ENCODE results near the gene GKN2.

The GKN2 gene

DNA sequence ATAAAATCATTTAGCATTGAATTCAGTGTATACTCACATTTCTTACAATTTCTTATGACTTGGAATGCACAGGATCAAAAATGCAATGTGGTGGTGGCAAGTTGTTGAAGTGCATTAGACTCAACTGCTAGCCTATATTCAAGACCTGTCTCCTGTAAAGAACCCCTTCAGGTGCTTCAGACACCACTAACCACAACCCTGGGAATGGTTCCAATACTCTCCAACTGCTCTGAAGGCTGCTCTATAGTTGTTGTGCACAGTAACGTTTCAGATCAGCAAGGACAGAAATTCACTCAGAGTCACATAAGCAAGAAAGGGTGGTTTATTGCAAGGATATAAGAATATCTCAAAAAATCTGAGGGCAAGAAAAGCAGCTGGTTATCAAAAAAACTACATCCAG is 28.3 kb upstream of the GKN2 start:
- no peaks in the 10 kb centered on the region for H3K4me1 ChIP-seq (ENCODE audit: control insufficient read depth in 5 of 5, insufficient read depth in 5 of 5, low read length in 5 of 5)
- H3K9ac ChIP-seq (ENCODE audit: low read length in 5 of 5) = no peak overlapping the region
- H3K27me3 ChIP-seq (ENCODE audit: control insufficient read depth in 5 of 5, insufficient read depth in 4 of 5, low read length in 5 of 5) = no peaks in the 10 kb centered on the region
- no peak overlapping the region for H3K27ac ChIP-seq (ENCODE audit: low read depth, low read length)
- H3K4me3 ChIP-seq (ENCODE audit: low read depth in 1 of 5, low read length in 5 of 5) = no peak overlapping the region
- H3K36me3 ChIP-seq (ENCODE audit: control insufficient read depth in 5 of 5, insufficient read depth in 5 of 5, low read length in 5 of 5) = no peaks in the 10 kb centered on the region
- no peaks in the 10 kb centered on the region for H3K9me3 ChIP-seq (ENCODE audit: control insufficient read depth in 5 of 5, low read length in 5 of 5)

DNA sequence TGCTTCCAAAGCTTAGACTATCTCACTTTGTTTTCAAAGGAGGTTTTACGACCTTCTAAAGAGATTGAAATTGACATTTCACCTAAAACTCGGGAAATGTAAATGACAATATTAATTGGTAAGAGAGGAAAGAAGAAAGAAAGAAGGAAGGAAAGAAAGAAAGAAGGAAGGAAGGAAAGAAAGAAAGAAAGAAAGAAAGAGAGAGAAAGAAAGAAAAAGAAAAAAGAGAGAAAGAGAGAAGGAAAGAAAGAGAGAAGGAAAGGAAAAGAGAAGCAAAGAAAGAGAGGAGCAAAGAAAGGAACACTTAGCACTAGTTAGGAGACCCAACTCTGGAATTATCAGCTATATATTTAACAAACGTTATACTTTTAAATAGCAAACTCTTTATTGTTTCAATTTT is 25.4 kb upstream of the GKN2 start:
- no peaks in the 10 kb centered on the region for H3K27me3 ChIP-seq (ENCODE audit: control insufficient read depth in 5 of 5, insufficient read depth in 4 of 5, low read length in 5 of 5)
- H3K9ac ChIP-seq (ENCODE audit: low read length in 5 of 5) = no peak overlapping the region
- H3K4me3 ChIP-seq (ENCODE audit: low read depth in 1 of 5, low read length in 5 of 5) = no peak overlapping the region
- H3K27ac ChIP-seq (ENCODE audit: low read depth, low read length) = no peak overlapping the region
- no peaks in the 10 kb centered on the region for H3K4me1 ChIP-seq (ENCODE audit: control insufficient read depth in 5 of 5, insufficient read depth in 5 of 5, low read length in 5 of 5)
- H3K9me3 ChIP-seq (ENCODE audit: control insufficient read depth in 5 of 5, low read length in 5 of 5) = no peaks in the 10 kb centered on the region
- no peaks in the 10 kb centered on the region for H3K36me3 ChIP-seq (ENCODE audit: control insufficient read depth in 5 of 5, insufficient read depth in 5 of 5, low read length in 5 of 5)

DNA sequence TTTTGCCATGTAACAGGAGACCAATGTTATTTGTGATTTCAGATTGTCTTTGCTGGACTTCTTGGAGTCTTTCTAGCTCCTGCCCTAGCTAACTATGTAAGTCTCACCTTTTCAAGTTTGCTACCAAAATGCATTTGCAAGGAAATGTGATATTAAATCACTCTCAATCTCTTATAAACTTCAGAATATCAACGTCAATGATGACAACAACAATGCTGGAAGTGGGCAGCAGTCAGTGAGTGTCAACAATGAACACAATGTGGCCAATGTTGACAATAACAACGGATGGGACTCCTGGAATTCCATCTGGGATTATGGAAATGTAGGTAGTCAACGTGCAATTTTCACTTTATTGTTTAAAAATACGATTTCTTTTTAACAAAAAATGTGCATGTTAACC is 24.8 kb upstream of the GKN2 start:
- H3K36me3 ChIP-seq (ENCODE audit: control insufficient read depth in 5 of 5, insufficient read depth in 5 of 5, low read length in 5 of 5) = no peaks in the 10 kb centered on the region
- H3K4me3 ChIP-seq (ENCODE audit: low read depth in 1 of 5, low read length in 5 of 5) = no peak overlapping the region
- H3K27me3 ChIP-seq (ENCODE audit: control insufficient read depth in 5 of 5, insufficient read depth in 4 of 5, low read length in 5 of 5) = no peaks in the 10 kb centered on the region
- no peak overlapping the region for H3K9ac ChIP-seq (ENCODE audit: low read length in 5 of 5)
- H3K4me1 ChIP-seq (ENCODE audit: control insufficient read depth in 5 of 5, insufficient read depth in 5 of 5, low read length in 5 of 5) = no peaks in the 10 kb centered on the region
- H3K9me3 ChIP-seq (ENCODE audit: control insufficient read depth in 5 of 5, low read length in 5 of 5) = no peaks in the 10 kb centered on the region
- no peak overlapping the region for H3K27ac ChIP-seq (ENCODE audit: low read depth, low read length)

DNA sequence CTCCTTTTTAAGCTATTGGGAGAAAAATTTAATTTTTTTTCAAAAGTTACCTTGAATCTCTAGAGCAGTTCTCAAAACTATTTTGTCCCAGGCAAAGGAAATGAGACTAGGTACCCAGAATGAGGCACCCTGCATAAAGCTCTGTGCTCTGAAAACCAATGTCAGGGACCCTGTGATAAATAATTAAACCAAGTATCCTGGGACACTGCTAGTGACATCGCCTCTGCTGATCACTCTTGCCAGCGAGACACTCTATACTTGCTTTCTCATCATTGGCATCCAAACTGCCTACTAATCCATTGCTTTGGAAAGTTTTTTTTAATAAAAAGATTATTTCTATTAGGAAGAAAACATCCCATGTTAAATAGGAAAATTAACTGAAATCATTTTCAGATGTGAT is 23.2 kb upstream of the GKN2 start:
- H3K27me3 ChIP-seq (ENCODE audit: control insufficient read depth in 5 of 5, insufficient read depth in 4 of 5, low read length in 5 of 5) = no peaks in the 10 kb centered on the region
- no peak overlapping the region for H3K9ac ChIP-seq (ENCODE audit: low read length in 5 of 5)
- no peaks in the 10 kb centered on the region for H3K4me1 ChIP-seq (ENCODE audit: control insufficient read depth in 5 of 5, insufficient read depth in 5 of 5, low read length in 5 of 5)
- H3K27ac ChIP-seq (ENCODE audit: low read depth, low read length) = no peak overlapping the region
- H3K4me3 ChIP-seq (ENCODE audit: low read depth in 1 of 5, low read length in 5 of 5) = no peak overlapping the region
- H3K9me3 ChIP-seq (ENCODE audit: control insufficient read depth in 5 of 5, low read length in 5 of 5) = no peaks in the 10 kb centered on the region
- H3K36me3 ChIP-seq (ENCODE audit: control insufficient read depth in 5 of 5, insufficient read depth in 5 of 5, low read length in 5 of 5) = no peaks in the 10 kb centered on the region

DNA sequence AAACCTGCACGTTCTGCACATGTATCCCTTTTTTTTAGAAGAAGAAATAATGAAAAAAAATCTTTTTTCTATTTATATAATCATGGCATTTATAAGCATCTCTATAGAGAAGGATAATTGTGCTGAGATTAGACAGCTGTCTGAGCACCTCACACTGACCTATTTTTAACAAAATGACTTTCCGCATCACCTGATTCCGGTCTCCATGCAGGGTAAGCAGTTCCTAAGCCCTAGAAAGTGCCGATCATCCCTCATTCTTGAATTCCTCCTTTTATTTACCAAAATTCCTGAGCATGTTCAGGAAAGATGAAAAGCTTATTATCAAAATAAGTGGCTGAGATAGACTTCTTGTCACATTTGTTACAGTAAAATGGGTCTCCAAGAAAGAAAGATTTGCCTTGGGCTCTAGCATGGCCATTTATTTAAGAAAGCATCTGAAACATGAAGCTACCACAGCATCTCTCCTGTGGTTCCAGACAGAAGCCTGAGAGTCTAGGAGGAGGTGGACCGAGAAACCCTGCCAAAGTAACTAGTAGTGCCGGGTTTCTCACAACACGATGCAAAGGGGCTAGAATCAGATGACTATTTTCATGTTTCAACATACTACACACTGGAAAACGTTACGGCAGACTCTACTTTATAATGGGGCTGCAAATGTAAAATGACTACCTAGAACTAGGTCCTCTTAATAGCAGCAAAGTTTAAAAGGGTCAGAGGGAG is 22.4 kb upstream of the GKN2 start:
- no peak overlapping the region for H3K4me3 ChIP-seq (ENCODE audit: low read depth in 1 of 5, low read length in 5 of 5)
- no peaks in the 10 kb centered on the region for H3K9me3 ChIP-seq (ENCODE audit: control insufficient read depth in 5 of 5, low read length in 5 of 5)
- H3K27ac ChIP-seq (ENCODE audit: low read depth, low read length) = no peak overlapping the region
- no peaks in the 10 kb centered on the region for H3K36me3 ChIP-seq (ENCODE audit: control insufficient read depth in 5 of 5, insufficient read depth in 5 of 5, low read length in 5 of 5)
- no peaks in the 10 kb centered on the region for H3K4me1 ChIP-seq (ENCODE audit: control insufficient read depth in 5 of 5, insufficient read depth in 5 of 5, low read length in 5 of 5)
- no peak overlapping the region for H3K9ac ChIP-seq (ENCODE audit: low read length in 5 of 5)
- H3K27me3 ChIP-seq (ENCODE audit: control insufficient read depth in 5 of 5, insufficient read depth in 4 of 5, low read length in 5 of 5) = no peaks in the 10 kb centered on the region

DNA sequence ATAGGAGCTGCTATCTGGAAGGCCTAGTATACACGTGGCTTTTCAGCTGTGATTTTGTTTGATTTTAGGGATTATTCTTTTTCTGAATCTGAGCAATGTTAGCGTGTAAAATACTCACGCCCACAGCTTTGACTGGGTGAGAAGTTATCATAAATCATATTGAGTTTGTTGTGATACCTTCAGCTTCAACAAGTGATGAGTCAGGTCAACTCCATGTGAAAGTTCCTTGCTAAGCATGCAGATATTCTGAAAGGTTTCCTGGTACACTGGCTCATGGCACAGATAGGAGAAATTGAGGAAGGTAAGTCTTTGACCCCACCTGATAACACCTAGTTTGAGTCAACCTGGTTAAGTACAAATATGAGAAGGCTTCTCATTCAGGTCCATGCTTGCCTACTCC is 21.6 kb upstream of the GKN2 start, which contains the start of gene GKN1:
Gene GKN1, plus strand, starts transcription at position 386 of the 400 bp plus-strand sequence. CDS start 42 bp downstream, outside the sequence.
- Histone ChIP-seq H3K4me3 (ENCODE audit: low read depth in 1 of 5, low read length in 5 of 5) (no peak within 1 kb of the TSS), H3K27me3 (ENCODE audit: control insufficient read depth in 5 of 5, insufficient read depth in 4 of 5, low read length in 5 of 5) (no peaks in the 10 kb centered on the region), H3K27ac (ENCODE audit: low read depth, low read length) (no peak within 1 kb of the TSS), H3K4me1 (ENCODE audit: control insufficient read depth in 5 of 5, insufficient read depth in 5 of 5, low read length in 5 of 5) (no peaks in the 10 kb centered on the region), H3K9me3 (ENCODE audit: control insufficient read depth in 5 of 5, low read length in 5 of 5) (no peaks in the 10 kb centered on the region), H3K36me3 (ENCODE audit: control insufficient read depth in 5 of 5, insufficient read depth in 5 of 5, low read length in 5 of 5) (no peaks in the 10 kb centered on the region), H3K9ac (ENCODE audit: low read length in 5 of 5) (no peak within 1 kb of the TSS)

DNA sequence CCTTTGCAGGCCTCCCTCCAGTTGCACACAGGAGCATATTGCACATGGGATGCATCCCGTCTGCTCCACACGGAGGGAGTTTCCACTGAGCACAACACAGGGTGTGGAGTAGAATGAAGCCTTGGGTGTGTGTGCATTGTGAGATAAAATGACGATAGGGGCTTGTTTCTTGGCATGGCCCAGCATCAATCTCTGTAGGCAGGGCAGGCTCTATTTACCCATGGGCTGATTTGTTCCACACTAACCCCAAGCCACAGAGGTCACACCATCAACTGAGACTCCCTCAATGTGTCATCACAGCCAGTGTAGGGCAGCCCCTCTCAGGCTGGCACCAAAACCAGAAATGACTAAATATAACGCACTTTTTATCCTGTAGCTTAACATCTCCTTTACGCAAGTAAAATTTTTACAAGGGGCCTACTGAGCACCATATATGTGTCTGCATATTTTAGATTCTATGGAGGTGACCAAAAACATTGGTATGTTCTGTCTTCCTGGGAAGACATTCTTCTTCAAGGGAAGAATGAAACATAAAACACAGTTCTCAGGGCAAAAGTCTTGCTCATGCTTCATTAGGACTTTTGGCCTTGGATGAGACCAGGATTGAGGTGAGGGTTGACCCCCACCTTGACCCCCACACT is 19.0 kb upstream of the GKN2 start:
- no peaks in the 10 kb centered on the region for H3K9me3 ChIP-seq (ENCODE audit: control insufficient read depth in 5 of 5, low read length in 5 of 5)
- H3K36me3 ChIP-seq (ENCODE audit: control insufficient read depth in 5 of 5, insufficient read depth in 5 of 5, low read length in 5 of 5) = no peaks in the 10 kb centered on the region
- H3K4me3 ChIP-seq (ENCODE audit: low read depth in 1 of 5, low read length in 5 of 5) = no peak overlapping the region
- H3K4me1 ChIP-seq (ENCODE audit: control insufficient read depth in 5 of 5, insufficient read depth in 5 of 5, low read length in 5 of 5) = no peaks in the 10 kb centered on the region
- H3K9ac ChIP-seq (ENCODE audit: low read length in 5 of 5) = no peak overlapping the region
- H3K27me3 ChIP-seq (ENCODE audit: control insufficient read depth in 5 of 5, insufficient read depth in 4 of 5, low read length in 5 of 5) = no peaks in the 10 kb centered on the region
- no peak overlapping the region for H3K27ac ChIP-seq (ENCODE audit: low read depth, low read length)

DNA sequence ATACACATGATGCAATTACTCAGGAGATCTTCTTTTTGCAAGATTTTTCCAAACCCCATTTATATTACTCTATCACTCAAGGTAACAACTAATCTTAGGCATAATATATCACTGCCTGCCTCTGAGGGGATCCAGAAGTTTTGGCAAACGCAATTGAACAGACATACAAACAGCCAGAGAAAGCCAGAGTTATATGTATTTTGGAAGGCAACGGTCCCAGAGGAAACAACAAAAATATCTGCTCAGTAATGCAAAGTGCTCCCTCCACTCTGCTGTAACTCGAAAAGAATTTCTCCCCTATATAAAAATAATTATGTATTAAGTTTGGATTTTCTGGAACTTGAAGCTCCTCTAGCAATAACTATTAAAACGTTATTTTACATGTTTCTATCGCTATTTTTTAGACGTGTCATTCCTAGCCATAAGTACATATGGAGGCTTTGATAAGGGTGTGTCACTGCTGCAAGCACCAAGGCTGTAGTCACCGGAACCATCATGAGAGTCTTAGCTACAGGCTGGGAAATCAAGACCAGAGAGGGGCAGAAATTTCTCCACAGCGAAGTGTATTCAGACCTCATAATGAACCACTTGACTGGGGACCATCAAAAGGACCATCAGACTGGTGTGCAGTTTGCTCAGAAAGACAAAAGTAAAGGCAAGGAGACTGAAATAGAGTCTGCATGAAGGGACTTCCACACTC is 18.0 kb upstream of the GKN2 start:
- no peaks in the 10 kb centered on the region for H3K4me1 ChIP-seq (ENCODE audit: control insufficient read depth in 5 of 5, insufficient read depth in 5 of 5, low read length in 5 of 5)

DNA sequence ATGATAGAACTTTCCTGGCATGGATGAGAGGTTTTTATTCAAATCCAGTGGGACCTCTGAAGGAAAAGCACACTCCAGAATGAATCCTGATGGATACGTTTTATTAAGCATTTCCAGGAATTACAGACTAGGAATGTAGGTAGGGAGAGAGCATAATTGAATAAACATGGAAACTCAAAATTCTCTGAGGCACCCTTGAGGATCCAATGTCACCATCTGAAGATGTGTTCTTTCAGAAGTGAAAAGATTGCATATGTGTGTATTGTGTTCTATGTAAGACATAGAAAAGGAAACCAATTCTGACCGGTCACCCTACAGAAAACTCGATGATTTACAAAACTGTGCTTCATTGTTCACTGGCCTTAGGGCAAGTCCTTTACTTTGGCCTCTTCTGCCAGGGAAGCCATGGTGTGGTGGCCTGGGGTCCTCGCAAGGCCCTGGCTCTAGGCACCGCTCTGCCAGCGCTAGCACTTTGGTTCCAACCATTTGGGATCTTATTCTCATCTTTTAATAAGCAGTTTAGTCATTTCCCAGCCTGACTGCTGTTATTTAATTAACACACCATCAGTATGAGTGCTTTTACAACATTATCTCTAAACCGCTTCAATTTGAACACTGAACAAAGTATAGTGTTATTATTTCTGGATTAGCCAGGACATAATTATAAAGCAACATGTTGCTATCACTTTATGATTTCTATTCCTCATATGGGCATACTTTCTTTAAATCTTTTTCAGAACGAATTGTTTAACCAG is 17.2 kb upstream of the GKN2 start:
- H3K9me3 ChIP-seq (ENCODE audit: control insufficient read depth in 5 of 5, low read length in 5 of 5) = no peaks in the 10 kb centered on the region
- H3K27me3 ChIP-seq (ENCODE audit: control insufficient read depth in 5 of 5, insufficient read depth in 4 of 5, low read length in 5 of 5) = no peaks in the 10 kb centered on the region
- H3K9ac ChIP-seq (ENCODE audit: low read length in 5 of 5) = no peak overlapping the region
- no peak overlapping the region for H3K4me3 ChIP-seq (ENCODE audit: low read depth in 1 of 5, low read length in 5 of 5)
- no peak overlapping the region for H3K27ac ChIP-seq (ENCODE audit: low read depth, low read length)
- H3K36me3 ChIP-seq (ENCODE audit: control insufficient read depth in 5 of 5, insufficient read depth in 5 of 5, low read length in 5 of 5) = no peaks in the 10 kb centered on the region
- H3K4me1 ChIP-seq (ENCODE audit: control insufficient read depth in 5 of 5, insufficient read depth in 5 of 5, low read length in 5 of 5) = no peaks in the 10 kb centered on the region

More for the DNA sequence above, 18.0 kb upstream of the GKN2 start:
- Histone ChIP-seq H3K27ac (ENCODE audit: low read depth, low read length) (no peak overlapping the region), H3K9me3 (ENCODE audit: control insufficient read depth in 5 of 5, low read length in 5 of 5) (no peaks in the 10 kb centered on the region), H3K36me3 (ENCODE audit: control insufficient read depth in 5 of 5, insufficient read depth in 5 of 5, low read length in 5 of 5) (no peaks in the 10 kb centered on the region), H3K4me3 (ENCODE audit: low read depth in 1 of 5, low read length in 5 of 5) (no peak overlapping the region), H3K27me3 (ENCODE audit: control insufficient read depth in 5 of 5, insufficient read depth in 4 of 5, low read length in 5 of 5) (no peaks in the 10 kb centered on the region), H3K9ac (ENCODE audit: low read length in 5 of 5) (no peak overlapping the region)

DNA sequence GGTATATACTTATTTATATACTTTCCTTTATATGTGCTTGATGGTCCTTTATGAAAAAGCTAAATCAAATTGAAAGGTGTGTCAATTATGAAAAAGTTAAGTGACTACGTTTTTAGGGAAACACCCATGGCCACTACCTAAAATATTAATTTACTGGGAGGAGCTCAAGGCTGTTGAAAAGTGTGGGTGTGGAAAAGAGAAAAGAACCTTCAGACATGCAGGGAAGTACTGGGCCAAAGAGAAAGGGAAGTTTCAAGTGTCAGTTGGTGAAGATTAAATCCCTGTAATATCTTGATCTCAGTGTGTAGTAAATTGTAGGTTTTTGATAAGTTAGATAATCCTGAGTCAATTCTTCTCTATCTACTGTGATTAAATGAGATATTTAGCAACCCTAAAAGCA is 15.5 kb upstream of the GKN2 start:
- no peak overlapping the region for H3K9ac ChIP-seq (ENCODE audit: low read length in 5 of 5)
- H3K27ac ChIP-seq (ENCODE audit: low read depth, low read length) = no peak overlapping the region
- H3K4me1 ChIP-seq (ENCODE audit: control insufficient read depth in 5 of 5, insufficient read depth in 5 of 5, low read length in 5 of 5) = no peaks in the 10 kb centered on the region
- H3K4me3 ChIP-seq (ENCODE audit: low read depth in 1 of 5, low read length in 5 of 5) = no peak overlapping the region
- H3K9me3 ChIP-seq (ENCODE audit: control insufficient read depth in 5 of 5, low read length in 5 of 5) = no peaks in the 10 kb centered on the region
- no peaks in the 10 kb centered on the region for H3K36me3 ChIP-seq (ENCODE audit: control insufficient read depth in 5 of 5, insufficient read depth in 5 of 5, low read length in 5 of 5)
- no peaks in the 10 kb centered on the region for H3K27me3 ChIP-seq (ENCODE audit: control insufficient read depth in 5 of 5, insufficient read depth in 4 of 5, low read length in 5 of 5)

Measured in subcutaneous abdominal adipose tissue (tissue), 5 donors.